Suprapubic skin (tissue), 4 donors: ENCODE measurements around the gene DIP2C.

ENCODE experiments used
- POLR2A ChIP-seq, 2 donors: fragments of 450-650 bp; IDR thresholded peaks; one replicate each; pipeline ENCODE4 v1.6.1; 2017; ENCODE audit warnings: antibody characterized with exemption in 2 of 2, mild to moderate bottlenecking in 2 of 2, moderate library complexity in 2 of 2
- POLR2AphosphoS5 ChIP-seq, 3 donors: sonication (generic); formaldehyde crosslinking; IDR thresholded peaks; one replicate each; pipeline ENCODE4 v1.6.1; 2017; ENCODE audit warnings: antibody characterized with exemption in 3 of 3
- TF ChIP-seq, protein P1 (sequence below), 2 donors: fragments of 200-600 bp in 1 of 2; fragments of 450-650 bp in 1 of 2; sonication (generic) in 1 of 2; IDR thresholded peaks; one replicate each; pipeline ENCODE4 v1.5.1; 2016 to 2019; ENCODE audit warnings: antibody characterized with exemption in 2 of 2, mild to moderate bottlenecking in 1 of 2, moderate library complexity in 1 of 2

DNA sequence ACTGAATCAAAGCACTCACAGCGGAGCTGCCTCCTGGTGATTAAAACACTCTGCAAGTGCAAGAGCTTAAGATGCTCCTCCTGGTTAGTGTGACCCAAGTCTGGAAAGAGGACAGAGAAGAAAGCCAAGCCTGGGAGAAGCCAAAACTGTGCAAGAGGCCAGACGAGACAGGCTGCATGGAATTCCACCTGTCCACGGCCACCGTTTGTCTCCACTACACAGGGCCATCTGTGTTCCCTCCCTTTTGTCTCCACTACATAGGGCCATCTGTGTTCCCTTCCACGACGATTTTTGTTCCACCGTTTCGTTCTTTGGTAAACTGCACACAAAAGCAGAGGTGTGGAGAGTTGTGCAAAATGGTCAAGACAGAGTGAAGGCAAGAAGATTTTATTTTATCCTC is 233.0 kb downstream of the DIP2C start:
- TF ChIP-seq, protein P1, sequence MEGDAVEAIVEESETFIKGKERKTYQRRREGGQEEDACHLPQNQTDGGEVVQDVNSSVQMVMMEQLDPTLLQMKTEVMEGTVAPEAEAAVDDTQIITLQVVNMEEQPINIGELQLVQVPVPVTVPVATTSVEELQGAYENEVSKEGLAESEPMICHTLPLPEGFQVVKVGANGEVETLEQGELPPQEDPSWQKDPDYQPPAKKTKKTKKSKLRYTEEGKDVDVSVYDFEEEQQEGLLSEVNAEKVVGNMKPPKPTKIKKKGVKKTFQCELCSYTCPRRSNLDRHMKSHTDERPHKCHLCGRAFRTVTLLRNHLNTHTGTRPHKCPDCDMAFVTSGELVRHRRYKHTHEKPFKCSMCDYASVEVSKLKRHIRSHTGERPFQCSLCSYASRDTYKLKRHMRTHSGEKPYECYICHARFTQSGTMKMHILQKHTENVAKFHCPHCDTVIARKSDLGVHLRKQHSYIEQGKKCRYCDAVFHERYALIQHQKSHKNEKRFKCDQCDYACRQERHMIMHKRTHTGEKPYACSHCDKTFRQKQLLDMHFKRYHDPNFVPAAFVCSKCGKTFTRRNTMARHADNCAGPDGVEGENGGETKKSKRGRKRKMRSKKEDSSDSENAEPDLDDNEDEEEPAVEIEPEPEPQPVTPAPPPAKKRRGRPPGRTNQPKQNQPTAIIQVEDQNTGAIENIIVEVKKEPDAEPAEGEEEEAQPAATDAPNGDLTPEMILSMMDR (IDR thresholded peaks at IDR 0.05): no peak
- TF ChIP-seq POLR2A (IDR thresholded peaks at IDR 0.05) (no peak), POLR2AphosphoS5 (IDR thresholded peaks at IDR 0.05) (no peak)
